WERI-Rb-1 (cell line): ENCODE measurements around the gene RAPGEF4.

Source experiments
- DNase-seq: peaks from one replicate; pipeline ENCODE4 v3.0.0-alpha.2; 2020
- H3K27ac ChIP-seq: fragments of 250-450 bp; sonication (Bioruptor Pico); 2 replicates; pipeline ENCODE4 v1.5.1; 2020; ENCODE audit warnings: mild to moderate bottlenecking, moderate library complexity
- H3K27me3 ChIP-seq: fragments of 250-450 bp; sonication (Bioruptor Pico); 2 replicates; pipeline ENCODE4 v1.5.1; 2021; ENCODE audit warnings: mild to moderate bottlenecking, low read depth, moderate library complexity; ENCODE audit not compliant: insufficient read depth, severe bottlenecking
- H3K36me3 ChIP-seq: fragments of 250-450 bp; sonication (Bioruptor Pico); 2 replicates; pipeline ENCODE4 v1.5.1; 2020; ENCODE audit warnings: mild to moderate bottlenecking, moderate library complexity
- H3K4me3 ChIP-seq: 2 replicates; pipeline ENCODE4 v1.5.1; 2011; ENCODE audit warnings: low read depth, mild to moderate bottlenecking, control low read depth, low read length
- H3K9me3 ChIP-seq: fragments of 250-450 bp; sonication (Bioruptor Pico); 2 replicates; pipeline ENCODE4 v1.5.1; 2021; ENCODE audit warnings: mild to moderate bottlenecking, moderate library complexity; ENCODE audit not compliant: severe bottlenecking
- TF ChIP-seq, protein P1 (sequence below): IDR thresholded peaks from 2 replicates; pipeline ENCODE4 v1.5.1; 2011; ENCODE audit warnings: low read depth, mild to moderate bottlenecking, control low read depth, inconsistent platforms, low read length

Gene RAPGEF4

DNA sequence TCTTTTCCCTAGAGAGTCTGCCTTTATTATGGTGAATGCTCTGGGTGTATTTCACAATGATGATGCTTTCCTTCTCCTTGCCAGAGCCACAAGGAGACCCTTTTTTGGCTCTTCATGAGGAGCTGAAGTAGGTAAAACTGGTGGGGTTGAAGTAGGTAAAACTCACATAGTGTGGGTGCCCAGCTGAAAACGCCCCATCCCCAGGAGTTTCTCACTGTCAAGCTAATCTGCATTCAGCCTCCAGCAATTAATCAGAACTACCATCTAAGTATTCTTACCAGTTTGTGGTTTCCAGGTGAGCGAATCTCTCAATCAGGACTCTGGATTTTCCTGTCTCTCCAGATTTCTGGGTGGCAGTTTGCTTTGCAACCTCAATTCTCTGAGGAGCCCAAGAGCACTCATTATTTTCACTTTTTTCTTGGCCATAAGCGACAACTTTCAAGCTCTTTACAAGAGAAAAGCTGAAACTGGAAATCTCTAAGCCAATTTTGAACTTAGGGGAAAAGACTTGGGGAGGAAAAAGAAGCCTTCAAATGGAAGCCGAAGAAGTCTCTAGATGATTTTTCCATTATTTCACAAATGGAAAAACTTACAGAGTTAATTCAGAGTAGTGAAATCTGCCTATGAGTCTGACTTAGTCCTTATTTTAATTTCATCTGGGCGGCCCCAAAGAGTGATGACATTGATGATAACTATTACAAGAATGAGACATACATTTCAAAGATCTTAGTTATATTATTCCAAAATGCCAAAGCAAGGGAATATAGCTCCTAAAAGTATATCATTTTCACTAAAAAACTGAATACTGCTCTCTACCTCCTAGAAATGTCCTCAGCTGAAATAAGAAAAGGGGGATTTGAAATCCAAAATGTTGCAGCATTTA, 218.6 kb downstream of the RAPGEF4 start:
- H3K9me3 ChIP-seq, result no peaks in the 10 kb centered on the region
- TF ChIP-seq, protein P1, sequence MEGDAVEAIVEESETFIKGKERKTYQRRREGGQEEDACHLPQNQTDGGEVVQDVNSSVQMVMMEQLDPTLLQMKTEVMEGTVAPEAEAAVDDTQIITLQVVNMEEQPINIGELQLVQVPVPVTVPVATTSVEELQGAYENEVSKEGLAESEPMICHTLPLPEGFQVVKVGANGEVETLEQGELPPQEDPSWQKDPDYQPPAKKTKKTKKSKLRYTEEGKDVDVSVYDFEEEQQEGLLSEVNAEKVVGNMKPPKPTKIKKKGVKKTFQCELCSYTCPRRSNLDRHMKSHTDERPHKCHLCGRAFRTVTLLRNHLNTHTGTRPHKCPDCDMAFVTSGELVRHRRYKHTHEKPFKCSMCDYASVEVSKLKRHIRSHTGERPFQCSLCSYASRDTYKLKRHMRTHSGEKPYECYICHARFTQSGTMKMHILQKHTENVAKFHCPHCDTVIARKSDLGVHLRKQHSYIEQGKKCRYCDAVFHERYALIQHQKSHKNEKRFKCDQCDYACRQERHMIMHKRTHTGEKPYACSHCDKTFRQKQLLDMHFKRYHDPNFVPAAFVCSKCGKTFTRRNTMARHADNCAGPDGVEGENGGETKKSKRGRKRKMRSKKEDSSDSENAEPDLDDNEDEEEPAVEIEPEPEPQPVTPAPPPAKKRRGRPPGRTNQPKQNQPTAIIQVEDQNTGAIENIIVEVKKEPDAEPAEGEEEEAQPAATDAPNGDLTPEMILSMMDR, result no peak
- no peak overlapping the region for H3K27ac ChIP-seq
- no peak overlapping the region for H3K4me3 ChIP-seq
- H3K27me3 ChIP-seq, result no peaks in the 10 kb centered on the region
- DNase-seq, result no peak
- no peaks in the 10 kb centered on the region for H3K36me3 ChIP-seq

DNA sequence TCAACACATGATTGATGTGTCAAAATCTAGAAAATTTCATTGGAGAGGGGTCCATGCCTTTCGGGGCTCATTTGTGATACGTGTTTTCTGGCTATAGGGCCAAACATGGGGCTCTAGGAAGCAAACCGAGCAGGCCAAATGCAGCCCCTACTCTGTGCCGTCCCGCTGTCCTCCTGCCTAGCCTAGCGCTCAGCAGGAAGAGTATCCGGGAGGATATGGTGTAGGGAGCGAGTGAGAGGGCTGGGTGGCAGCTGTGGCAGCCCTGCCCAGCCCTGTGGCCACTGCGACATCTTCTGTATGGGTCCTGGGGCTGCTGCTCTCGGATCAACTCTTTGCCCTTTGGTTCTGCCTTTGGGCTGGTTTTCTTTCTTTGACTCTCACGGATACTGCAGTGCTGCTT, 219.9 kb downstream of the RAPGEF4 start:
- H3K36me3 ChIP-seq, result no peaks in the 10 kb centered on the region
- H3K4me3 ChIP-seq, result no peak overlapping the region
- no peaks in the 10 kb centered on the region for H3K9me3 ChIP-seq
- no peak for DNase-seq
- no peaks in the 10 kb centered on the region for H3K27me3 ChIP-seq
- TF ChIP-seq, protein P1, result no peak
- H3K27ac ChIP-seq, result no peak overlapping the region

DNA sequence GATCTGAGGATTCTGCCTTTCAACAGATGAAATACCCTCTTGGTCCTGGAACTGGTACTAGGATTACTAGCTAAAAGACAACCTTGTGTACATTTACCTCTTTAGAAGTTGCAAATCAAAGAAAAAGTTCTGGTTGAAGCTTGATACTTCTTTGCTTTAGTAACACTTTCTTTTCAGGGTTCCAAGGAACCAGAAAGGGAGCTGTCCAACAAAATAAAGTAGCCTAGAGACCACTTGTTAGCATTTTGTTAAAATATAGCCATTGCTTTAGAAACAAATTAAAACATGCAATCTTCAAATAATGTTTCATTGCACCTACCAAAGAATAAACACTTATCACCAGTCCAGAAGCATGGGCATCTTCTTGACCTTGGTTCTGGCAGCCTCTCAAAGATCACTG, 222.1 kb downstream of the RAPGEF4 start:
- TF ChIP-seq, protein P1, result no peak
- Histone ChIP-seq H3K9me3 (no peaks in the 10 kb centered on the region), H3K4me3 (no peak overlapping the region), H3K27me3 (no peaks in the 10 kb centered on the region), H3K27ac (no peak overlapping the region), H3K36me3 (no peaks in the 10 kb centered on the region)
- no peak for DNase-seq

DNA sequence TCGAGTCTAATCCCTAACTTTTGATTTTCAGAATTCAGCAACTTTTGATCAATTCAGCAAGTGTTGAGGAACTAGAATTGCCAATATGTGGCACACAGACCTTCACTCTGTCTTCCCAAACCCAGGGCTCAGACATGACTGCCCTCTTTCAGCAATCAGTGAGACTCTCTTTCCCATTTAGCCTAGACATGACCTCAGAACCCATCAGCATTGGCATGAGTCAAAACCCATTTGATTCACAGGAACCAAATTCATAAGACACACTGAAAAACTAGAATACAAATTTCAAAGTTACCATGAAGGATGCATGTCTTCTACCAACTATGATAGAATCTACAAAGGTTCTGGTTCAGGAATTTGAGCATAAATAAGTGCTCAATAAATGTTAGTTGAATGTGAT, 226.4 kb downstream of the RAPGEF4 start:
- Histone ChIP-seq H3K27me3 (no peaks in the 10 kb centered on the region), H3K36me3 (no peaks in the 10 kb centered on the region), H3K9me3 (no peaks in the 10 kb centered on the region), H3K27ac (no peak overlapping the region), H3K4me3 (no peak overlapping the region)
- TF ChIP-seq, protein P1, result no peak
- no peak for DNase-seq

DNA sequence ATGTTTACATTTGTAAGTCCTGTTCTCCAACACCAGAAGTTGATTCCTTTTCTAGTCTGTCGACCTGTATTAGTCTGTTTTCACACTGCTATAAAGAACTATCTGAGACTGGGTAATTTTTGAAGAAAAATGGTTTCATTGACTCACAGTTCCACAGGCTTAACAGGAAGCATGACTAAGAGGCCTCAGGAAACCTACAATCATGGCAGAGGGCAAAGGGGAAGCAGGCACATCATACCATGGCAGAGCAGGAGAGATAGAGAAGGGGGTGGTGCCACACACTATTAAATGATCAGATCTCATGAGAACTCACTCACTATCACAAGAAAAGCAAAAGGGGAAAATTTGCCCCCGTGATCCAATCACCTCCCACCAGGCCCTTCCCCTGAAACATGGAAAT, 227.2 kb downstream of the RAPGEF4 start:
- DNase-seq, result no peak
- no peaks in the 10 kb centered on the region for H3K27me3 ChIP-seq
- no peak overlapping the region for H3K27ac ChIP-seq
- H3K36me3 ChIP-seq, result no peaks in the 10 kb centered on the region
- TF ChIP-seq, protein P1, result no peak
- H3K4me3 ChIP-seq, result no peak overlapping the region
- no peaks in the 10 kb centered on the region for H3K9me3 ChIP-seq
